ENCODE measurements around the gene BBS10. TPM values are rescaled to one million over a fixed set of nuclear protein-coding genes. Genes with fewer than 3 reads are reported as not detected.

The BBS10 gene
- 13.9 and 14.6 TPM in 2 replicates for total RNA-seq

GRCh38 chr12:76348079-76348901 is at the start of gene BBS10:
Gene BBS10 (minus strand): TSS chr12:76348415. CDS start chr12:76348358, 57 bp downstream.

Other genes with a start within 250 kb of the BBS10 start
- 79.2 and 127 TPM in 2 replicates for gene OSBPL8, start 211.4 kb upstream of the BBS10 start, total RNA-seq